A673 (cell line): Measurements from ENCODE around the gene CASP2.

Experiments used
- CTCF ChIP-seq: fragments of 300-800, 200-600 bp; sonication (generic); conservative IDR thresholded peaks from 2 replicates; pipeline ENCODE4 v1.5.1; 2017; ENCODE audit warnings: low read depth, mild to moderate bottlenecking, antibody characterized with exemption, low read length, moderate library complexity, mixed read lengths
- EZH2 ChIP-seq: fragments of 200-600 bp; sonication (generic); IDR thresholded peaks from 2 replicates; pipeline ENCODE4 v1.6.1; 2017; ENCODE audit warnings: borderline replicate concordance, low read depth, mild to moderate bottlenecking, mixed read lengths, antibody characterized with exemption, low read length; ENCODE audit not compliant: poor library complexity, severe bottlenecking

- TF ChIP-seq CTCF (peak; percentile 35; the same call in 1 of the 2 replicates), EZH2 (no peak)
These were observed at the start of gene CASP2 for GRCh38 chr7:143287935-143288826.
